ENCODE results near the gene AKT2. TPM values are rescaled to one million over a fixed set of nuclear protein-coding genes. Genes with fewer than 3 reads are reported as not detected.
A peak's percentile ranks its signal among the peaks of the same experiment; 100 is the strongest.

AKT2 gene
- total and polyA plus RNA-seq, 5 donors, result 94.9 to 131 (median 124) TPM

- 93% methylated on average over 4 of the region's 4 CpGs for WGBS
- no peaks in the 10 kb centered on the region for H3K27me3 ChIP-seq (ENCODE audit: control insufficient read depth, insufficient read depth)
- DNase-seq (no peak), ATAC-seq (no peak)
- intact Hi-C loops (cut with DNase I), result loop anchor here in 3 of 4 donors (10.0 kb wide), 4 partner anchors 156 to 334 kb away; no protein-coding TSS in a partner anchor
- no peak overlapping the region for H3K27ac ChIP-seq (ENCODE audit: low read length)
- H3K4me1 ChIP-seq (ENCODE audit: control insufficient read depth, insufficient read depth, low read length), result no peaks in the 10 kb centered on the region
- H3K9me3 ChIP-seq (ENCODE audit: control insufficient read depth, low read length), result no peaks in the 10 kb centered on the region
- no peak overlapping the region for H3K4me3 ChIP-seq (ENCODE audit: low read length)
These were observed 15.5 kb upstream of the AKT2 start for GRCh38 chr19:40300668-40301067.

DNA sequence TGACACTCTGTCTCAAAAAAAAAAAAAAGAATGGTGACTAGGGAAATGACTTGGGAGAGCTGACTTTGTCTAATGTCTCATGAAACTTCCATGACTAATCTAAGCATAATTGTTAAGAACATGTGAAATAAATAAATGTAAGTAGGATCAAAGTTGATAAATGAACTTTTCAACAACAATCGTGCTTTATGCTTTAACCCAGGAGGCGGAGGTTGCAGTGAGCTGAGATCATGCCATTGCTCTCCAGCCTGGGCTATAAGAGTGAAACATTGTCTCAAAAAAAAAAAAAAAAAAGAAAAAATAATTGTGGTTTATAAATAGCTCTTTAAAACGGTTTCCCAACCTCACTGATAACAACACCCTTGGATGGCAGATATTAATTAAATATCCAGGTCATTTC lies 12.9 kb upstream of the AKT2 start:
- no peaks in the 10 kb centered on the region for H3K9me3 ChIP-seq (ENCODE audit: control insufficient read depth, low read length)
- no peak overlapping the region for H3K27ac ChIP-seq (ENCODE audit: low read length)
- no peaks in the 10 kb centered on the region for H3K27me3 ChIP-seq (ENCODE audit: control insufficient read depth, insufficient read depth)
- DNase-seq, result no peak
- no peak overlapping the region for H3K4me3 ChIP-seq (ENCODE audit: low read length)
- intact Hi-C loops (cut with DNase I), result no loop called here
- ATAC-seq, result no peak
- H3K4me1 ChIP-seq (ENCODE audit: control insufficient read depth, insufficient read depth, low read length), result no peaks in the 10 kb centered on the region
- 56% methylated on average over 3 of the region's 3 CpGs for WGBS

GRCh38 chr19:40294560-40294959 lies 9.4 kb upstream of the AKT2 start:
- no peaks in the 10 kb centered on the region for H3K27me3 ChIP-seq (ENCODE audit: control insufficient read depth, insufficient read depth)
- intact Hi-C loops (cut with DNase I), result no loop called here
- H3K4me1 ChIP-seq (ENCODE audit: control insufficient read depth, insufficient read depth, low read length), result no peaks in the 10 kb centered on the region
- DNase-seq, result no peak
- 83% methylated on average over 6 of the region's 6 CpGs for WGBS
- H3K9me3 ChIP-seq (ENCODE audit: control insufficient read depth, low read length), result no peaks in the 10 kb centered on the region
- H3K27ac ChIP-seq (ENCODE audit: low read length), result no peak overlapping the region
- H3K4me3 ChIP-seq (ENCODE audit: low read length), result no peak overlapping the region
- ATAC-seq, result no peak

DNA sequence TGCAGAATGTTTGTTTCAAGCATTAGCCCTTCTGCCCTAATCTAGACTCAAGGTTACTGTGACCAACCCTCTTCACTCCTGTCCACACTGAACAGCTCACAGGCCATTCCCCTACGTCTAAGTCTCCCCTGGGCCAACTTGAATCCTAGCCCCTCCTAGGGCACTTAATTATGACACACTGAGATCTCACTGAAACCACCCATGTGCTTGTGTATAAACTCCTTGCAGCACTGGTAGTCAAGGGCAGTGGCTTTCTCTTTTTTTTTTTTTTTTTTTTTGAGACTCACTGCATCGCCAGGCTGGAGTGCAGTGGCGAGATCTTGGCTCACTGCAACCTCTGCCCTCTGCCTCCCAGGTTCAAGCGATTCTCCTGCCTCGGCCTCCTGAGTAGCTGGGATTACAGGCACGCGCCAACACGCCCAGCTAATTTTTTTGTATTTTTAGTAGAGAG lies 1.9 kb upstream of the AKT2 start:
- Histone ChIP-seq H3K4me3 (ENCODE audit: low read length) (no peak overlapping the region), H3K27me3 (ENCODE audit: control insufficient read depth, insufficient read depth) (no peaks in the 10 kb centered on the region), H3K9me3 (ENCODE audit: control insufficient read depth, low read length) (no peaks in the 10 kb centered on the region), H3K4me1 (ENCODE audit: control insufficient read depth, insufficient read depth, low read length) (peaks cover 3% of the 10 kb centered on the region), H3K27ac (ENCODE audit: low read length) (no peak overlapping the region)
- WGBS, result 88% methylated on average over 8 of the region's 8 CpGs
- ATAC-seq (no peak), DNase-seq (no peak)
- intact Hi-C loops (cut with DNase I), result no loop called here

GRCh38 chr19:40286235-40286970 lies 1.3 kb upstream of the AKT2 start:
- ATAC-seq (no peak), DNase-seq (no peak)
- intact Hi-C loops (cut with DNase I), result no loop called here
- Histone ChIP-seq H3K9me3 (ENCODE audit: control insufficient read depth, low read length) (no peaks in the 10 kb centered on the region), H3K4me3 (ENCODE audit: low read length) (no peak overlapping the region), H3K27me3 (ENCODE audit: control insufficient read depth, insufficient read depth) (no peaks in the 10 kb centered on the region), H3K27ac (ENCODE audit: low read length) (peak overlapping the region; percentile 30), H3K4me1 (ENCODE audit: control insufficient read depth, insufficient read depth, low read length) (peaks cover 3% of the 10 kb centered on the region)
- WGBS, result 67% methylated on average over 16 of the region's 16 CpGs

GRCh38 chr19:40285353-40286234 lies 449 bp upstream of the AKT2 start:
- ATAC-seq, result peak; percentile 97
- 14% methylated on average over 42 of the region's 42 CpGs for WGBS
- peak; percentile 99 for DNase-seq
- H3K27ac ChIP-seq (ENCODE audit: low read length), result peak overlapping the region; percentile 98
- H3K9me3 ChIP-seq (ENCODE audit: control insufficient read depth, low read length), result no peaks in the 10 kb centered on the region
- intact Hi-C loops (cut with DNase I), result no loop called here
- H3K4me1 ChIP-seq (ENCODE audit: control insufficient read depth, insufficient read depth, low read length), result peaks cover 8% of the 10 kb centered on the region
- H3K4me3 ChIP-seq (ENCODE audit: low read length), result peak overlapping the region; percentile 92
- no peaks in the 10 kb centered on the region for H3K27me3 ChIP-seq (ENCODE audit: control insufficient read depth, insufficient read depth)

DNA sequence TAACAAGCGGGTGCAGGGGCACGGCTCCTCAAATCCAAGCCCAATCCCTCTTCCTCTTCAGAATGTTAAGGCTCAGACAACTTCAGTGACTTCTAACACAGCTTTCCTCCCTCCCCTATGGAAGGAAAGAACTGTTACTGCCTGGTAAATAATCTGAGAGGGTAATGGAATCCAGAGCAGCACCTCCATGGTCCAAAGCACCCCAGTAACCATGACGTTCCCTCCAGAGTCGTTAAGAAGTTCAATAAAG lies 969 bp downstream of the AKT2 start:
- no peaks in the 10 kb centered on the region for H3K27me3 ChIP-seq (ENCODE audit: control insufficient read depth, insufficient read depth)
- H3K9me3 ChIP-seq (ENCODE audit: control insufficient read depth, low read length), result no peaks in the 10 kb centered on the region
- intact Hi-C loops (cut with DNase I), result no loop called here
- peak overlapping the region; percentile 92 for H3K4me3 ChIP-seq (ENCODE audit: low read length)
- peaks cover 17% of the 10 kb centered on the region for H3K4me1 ChIP-seq (ENCODE audit: control insufficient read depth, insufficient read depth, low read length)
- 11% methylated on average over 4 of the region's 4 CpGs for whole genome bisulfite sequencing
- peak overlapping the region; percentile 97 for H3K27ac ChIP-seq (ENCODE audit: low read length)
- DNase-seq (no peak), ATAC-seq (no peak)

GRCh38 chr19:40283414-40284250 lies 1.5 kb downstream of the AKT2 start:
- H3K9me3 ChIP-seq (ENCODE audit: control insufficient read depth, low read length), result no peaks in the 10 kb centered on the region
- ATAC-seq (no peak), DNase-seq (peak in 1 of 3 donors; percentile 31)
- intact Hi-C loops (cut with DNase I), result no loop called here
- H3K4me1 ChIP-seq (ENCODE audit: control insufficient read depth, insufficient read depth, low read length), result peaks cover 17% of the 10 kb centered on the region
- peak overlapping the region; percentile 92 for H3K4me3 ChIP-seq (ENCODE audit: low read length)
- no peaks in the 10 kb centered on the region for H3K27me3 ChIP-seq (ENCODE audit: control insufficient read depth, insufficient read depth)
- peak overlapping the region; percentile 97 for H3K27ac ChIP-seq (ENCODE audit: low read length)
- WGBS, result 46% methylated on average over 12 of the region's 12 CpGs

- peaks cover 20% of the 10 kb centered on the region for H3K4me1 ChIP-seq (ENCODE audit: control insufficient read depth, insufficient read depth, low read length)
- no peaks in the 10 kb centered on the region for H3K9me3 ChIP-seq (ENCODE audit: control insufficient read depth, low read length)
- intact Hi-C loops (cut with DNase I), result no loop called here
- 70% methylated on average over 4 of the region's 4 CpGs for WGBS
- H3K27ac ChIP-seq (ENCODE audit: low read length), result peak overlapping the region; percentile 0
- H3K27me3 ChIP-seq (ENCODE audit: control insufficient read depth, insufficient read depth), result no peaks in the 10 kb centered on the region
- ATAC-seq, result no peak
- no peak overlapping the region for H3K4me3 ChIP-seq (ENCODE audit: low read length)
- DNase-seq, result peak in 1 of 3 donors; percentile 24
These were observed 2.2 kb downstream of the AKT2 start for GRCh38 chr19:40282920-40283319.

GRCh38 chr19:40282209-40282580 lies 3.0 kb downstream of the AKT2 start:
- H3K4me1 ChIP-seq (ENCODE audit: control insufficient read depth, insufficient read depth, low read length), result peaks cover 24% of the 10 kb centered on the region
- H3K9me3 ChIP-seq (ENCODE audit: control insufficient read depth, low read length), result no peaks in the 10 kb centered on the region
- ATAC-seq (no peak), DNase-seq (peak in 1 of 3 donors; percentile 2)
- intact Hi-C loops (cut with DNase I), result no loop called here
- H3K27me3 ChIP-seq (ENCODE audit: control insufficient read depth, insufficient read depth), result no peaks in the 10 kb centered on the region
- H3K4me3 ChIP-seq (ENCODE audit: low read length), result no peak overlapping the region
- WGBS, result 82% methylated on average over 6 of the region's 6 CpGs
- H3K27ac ChIP-seq (ENCODE audit: low read length), result peak overlapping the region; percentile 21
